ENCODE data around the gene FAM237A.

- TF ChIP-seq, protein P1, sequence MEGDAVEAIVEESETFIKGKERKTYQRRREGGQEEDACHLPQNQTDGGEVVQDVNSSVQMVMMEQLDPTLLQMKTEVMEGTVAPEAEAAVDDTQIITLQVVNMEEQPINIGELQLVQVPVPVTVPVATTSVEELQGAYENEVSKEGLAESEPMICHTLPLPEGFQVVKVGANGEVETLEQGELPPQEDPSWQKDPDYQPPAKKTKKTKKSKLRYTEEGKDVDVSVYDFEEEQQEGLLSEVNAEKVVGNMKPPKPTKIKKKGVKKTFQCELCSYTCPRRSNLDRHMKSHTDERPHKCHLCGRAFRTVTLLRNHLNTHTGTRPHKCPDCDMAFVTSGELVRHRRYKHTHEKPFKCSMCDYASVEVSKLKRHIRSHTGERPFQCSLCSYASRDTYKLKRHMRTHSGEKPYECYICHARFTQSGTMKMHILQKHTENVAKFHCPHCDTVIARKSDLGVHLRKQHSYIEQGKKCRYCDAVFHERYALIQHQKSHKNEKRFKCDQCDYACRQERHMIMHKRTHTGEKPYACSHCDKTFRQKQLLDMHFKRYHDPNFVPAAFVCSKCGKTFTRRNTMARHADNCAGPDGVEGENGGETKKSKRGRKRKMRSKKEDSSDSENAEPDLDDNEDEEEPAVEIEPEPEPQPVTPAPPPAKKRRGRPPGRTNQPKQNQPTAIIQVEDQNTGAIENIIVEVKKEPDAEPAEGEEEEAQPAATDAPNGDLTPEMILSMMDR (conservative IDR thresholded peaks at IDR 0.05; ENCODE audit: low read depth, low read length), result no peak
- TF ChIP-seq EZH2 (IDR thresholded peaks at IDR 0.05; ENCODE audit: borderline replicate concordance, low read depth, low read length, poor library complexity, severe bottlenecking), result no peak
Measured at GRCh38 chr2:206626108-206626507, 16.2 kb upstream of the FAM237A start.
